ENCODE data around the gene DCTN3.
A peak's percentile ranks its signal among the peaks of the same experiment; 100 is the strongest.
"Not testable (repeated sequence)": the region's sequence is repeated elsewhere in the genome, so short reads cannot be mapped to it uniquely, and the experiment has no call there.

Gene DCTN3

DNA sequence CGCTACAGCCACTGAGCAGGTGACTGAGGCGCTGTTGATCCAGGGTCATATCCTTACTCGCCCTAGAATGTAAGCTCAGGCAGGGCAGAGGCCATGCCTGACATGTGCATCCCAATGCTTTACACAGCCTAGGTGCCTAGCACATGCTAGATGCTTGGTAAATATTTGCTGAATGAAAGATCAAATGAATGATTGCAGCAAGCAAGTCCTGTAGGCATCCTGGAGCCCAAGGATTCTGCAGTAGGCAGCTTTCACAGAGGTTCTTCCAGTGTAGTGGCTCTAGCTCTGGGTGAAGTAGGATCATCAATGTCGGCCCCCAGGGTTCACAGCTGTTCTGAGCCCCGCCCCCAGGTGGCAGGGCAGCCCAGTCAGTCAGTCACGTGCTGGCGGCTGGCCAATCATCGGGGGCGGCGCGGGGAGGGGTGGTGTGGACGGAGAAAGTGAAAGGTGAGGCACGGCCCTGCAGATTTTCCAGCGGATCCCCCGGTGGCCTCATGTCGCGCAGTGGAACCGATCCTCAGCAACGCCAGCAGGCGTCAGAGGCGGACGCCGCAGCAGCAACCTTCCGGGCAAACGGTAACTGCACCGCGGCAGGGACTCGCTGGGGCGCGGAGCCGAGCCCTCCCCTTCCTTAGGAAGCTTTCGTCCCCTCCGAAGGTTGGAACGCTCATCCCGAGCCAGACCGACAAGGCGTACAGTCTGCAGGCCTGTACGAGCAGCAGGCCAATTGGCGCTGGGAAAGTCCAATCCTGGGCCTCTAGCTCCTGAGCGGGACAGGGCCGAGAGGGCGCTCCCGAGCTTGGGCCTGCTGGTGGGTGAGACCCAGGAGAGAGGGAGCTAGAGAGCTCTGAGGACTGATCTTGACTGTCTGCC, 26.2 kb upstream of the DCTN3 start, which contains the start of gene GALT:
Gene GALT, plus strand, starts transcription at position 465 of the 873 bp plus-strand sequence. Its CDS starts 30 bp downstream, at position 495.
- DNase-seq: peak; percentile 75 to 85

DNA sequence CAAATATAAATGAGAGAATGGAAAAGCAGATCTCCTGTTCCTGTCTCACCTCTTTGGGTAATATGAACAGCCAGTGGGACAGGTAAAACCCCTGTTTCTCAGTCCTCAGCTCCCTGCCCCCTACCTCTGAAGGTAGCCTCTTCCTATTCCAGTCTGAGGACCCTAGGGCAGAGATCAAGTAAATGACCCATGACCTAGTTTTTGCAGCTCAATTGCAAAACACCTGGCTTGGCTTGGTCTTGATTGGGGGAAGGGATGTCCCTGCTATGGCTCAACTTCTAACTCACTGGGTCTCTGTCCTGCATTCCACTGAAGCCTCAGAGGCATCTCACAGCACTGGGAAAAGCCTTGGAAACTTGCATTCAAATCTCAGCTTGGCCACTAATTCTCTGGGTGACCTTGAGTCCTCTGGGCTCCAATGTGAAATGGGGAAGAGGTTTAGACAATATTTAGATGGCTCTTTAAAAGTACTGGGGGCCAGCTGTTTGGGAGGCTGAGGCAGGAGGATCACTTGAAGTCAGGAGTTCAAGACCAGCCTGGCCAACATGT, 24.5 kb upstream of the DCTN3 start:
- DNase-seq: no peak

DNA sequence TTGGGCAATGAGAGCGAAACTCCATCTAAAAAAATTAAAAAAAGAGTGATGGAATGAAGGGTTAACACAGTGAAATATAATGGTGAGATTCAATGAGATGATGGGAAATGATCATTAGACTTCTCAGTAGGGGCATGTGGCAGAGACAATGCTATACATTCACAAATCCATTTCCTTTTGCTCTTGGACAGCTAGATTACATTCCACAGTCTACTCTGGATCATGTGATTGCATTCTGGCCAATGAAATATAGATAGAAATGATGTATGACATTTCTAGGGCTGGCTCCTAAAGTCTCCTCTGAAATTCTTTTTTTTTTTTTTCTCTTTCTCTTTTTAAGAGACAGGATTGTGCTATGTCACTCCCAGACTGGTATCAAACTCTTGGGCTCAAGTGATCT, 22.4 kb upstream of the DCTN3 start:
- no peak for DNase-seq

DNA sequence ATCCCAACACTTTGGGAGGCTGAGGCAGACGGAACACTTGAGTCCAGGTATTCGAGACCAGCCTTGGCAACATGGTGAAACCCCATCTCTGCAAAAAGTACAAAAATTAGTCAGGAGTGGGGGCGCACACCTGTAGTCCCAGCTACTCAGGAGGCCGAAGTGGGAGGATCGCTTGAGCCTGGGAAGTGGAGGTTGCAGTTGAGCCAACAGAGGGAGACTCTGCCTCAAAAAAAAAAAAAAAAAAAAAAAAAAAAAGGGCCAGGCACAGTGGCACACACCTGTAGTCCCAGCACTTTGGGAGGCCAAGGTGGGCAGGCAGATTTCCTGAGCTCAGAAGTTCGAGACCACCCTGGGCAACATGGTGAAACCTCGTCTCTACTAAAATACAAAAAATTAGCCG, 19.0 kb upstream of the DCTN3 start:
- not testable (repeated sequence) for DNase-seq

DNA sequence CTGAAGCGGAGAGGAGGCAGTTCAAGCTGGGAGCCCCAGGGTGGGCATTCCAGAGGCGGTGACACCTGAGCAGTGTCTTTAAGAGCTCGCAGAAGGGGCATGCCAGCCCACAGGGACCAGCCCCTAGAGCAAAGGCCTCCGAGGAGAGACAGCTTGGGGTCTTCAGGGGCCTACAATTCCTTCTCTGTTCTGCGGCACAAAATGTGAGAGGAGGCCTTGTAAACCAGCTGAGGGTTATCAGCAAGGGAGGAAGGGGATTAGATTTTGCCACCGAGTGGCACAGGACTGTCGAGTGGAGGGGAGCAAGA, 17.8 kb upstream of the DCTN3 start:
- DNase-seq: no peak

DNA sequence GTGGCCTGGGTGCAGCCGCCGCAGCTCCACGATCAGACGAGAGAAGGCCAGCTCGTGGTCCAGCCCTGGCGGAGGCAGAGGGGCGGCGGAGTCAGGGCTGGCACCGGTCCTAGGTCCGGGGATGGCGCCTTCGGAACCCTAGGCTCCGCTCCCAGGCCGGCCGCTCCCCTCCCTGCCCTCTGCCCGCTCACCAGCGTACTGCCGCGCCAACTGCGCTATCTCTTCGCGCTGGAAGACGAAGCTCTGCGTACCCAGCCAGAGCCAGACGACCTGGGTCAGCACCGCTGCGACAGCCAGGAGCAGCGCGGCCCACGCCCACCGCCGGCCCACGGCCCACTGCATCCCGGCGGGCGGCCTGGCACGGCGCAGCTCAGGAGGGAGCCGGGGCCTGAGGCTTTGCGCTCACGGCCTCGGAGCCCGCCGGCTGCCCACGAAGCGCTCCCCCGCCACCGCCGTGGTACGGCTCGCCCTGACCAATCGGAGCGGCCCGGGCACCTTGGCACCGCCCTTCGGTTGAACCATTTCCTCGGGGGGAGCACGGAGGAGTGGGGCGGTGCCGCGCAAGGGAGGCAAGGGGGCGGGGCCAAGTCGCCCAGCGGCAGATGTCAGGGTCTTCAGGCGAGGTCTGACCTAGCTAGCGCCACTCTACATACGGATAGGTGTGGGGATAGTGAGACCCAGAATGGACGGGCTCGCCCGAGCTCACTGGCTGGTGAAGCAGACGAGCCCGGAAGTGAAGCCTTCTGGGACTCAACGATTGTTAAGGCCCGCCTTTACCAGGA, 17.3 kb upstream of the DCTN3 start, which contains the start of gene SIGMAR1:
Gene SIGMAR1, minus strand, starts transcription at position 432 of the 782 bp plus-strand sequence. Its CDS starts 90 bp downstream, at position 342.
- peak; percentile 92 for DNase-seq

DNA sequence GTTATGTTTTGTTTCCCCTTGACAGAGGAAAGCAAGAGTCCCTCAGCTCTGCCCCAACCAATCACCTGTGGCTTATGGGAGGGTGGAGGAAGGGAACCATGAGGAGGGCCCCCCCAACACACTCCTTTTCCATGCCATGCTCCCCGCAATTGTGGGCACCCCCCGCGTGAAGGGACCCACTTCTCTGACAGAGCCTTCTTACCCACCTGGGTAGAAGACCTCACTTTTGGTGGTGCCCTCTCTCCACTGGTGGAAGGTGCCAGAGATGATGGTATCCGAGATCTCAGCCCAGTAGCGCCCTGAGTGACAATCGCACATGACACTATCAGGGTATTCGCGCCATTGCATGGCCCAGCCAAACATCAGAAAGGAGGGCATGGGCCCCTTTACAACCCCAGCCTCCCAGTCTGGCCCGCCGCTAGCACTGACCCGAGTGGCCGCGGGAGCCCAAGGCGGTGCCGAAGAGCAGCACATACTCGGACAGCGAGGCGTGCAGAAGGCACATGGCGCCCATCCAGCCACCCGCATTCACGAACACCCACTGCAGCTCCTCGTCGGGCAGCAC, 16.6 kb upstream of the DCTN3 start:
- DNase-seq: peak in 1 of 2 donors; percentile 40

DNA sequence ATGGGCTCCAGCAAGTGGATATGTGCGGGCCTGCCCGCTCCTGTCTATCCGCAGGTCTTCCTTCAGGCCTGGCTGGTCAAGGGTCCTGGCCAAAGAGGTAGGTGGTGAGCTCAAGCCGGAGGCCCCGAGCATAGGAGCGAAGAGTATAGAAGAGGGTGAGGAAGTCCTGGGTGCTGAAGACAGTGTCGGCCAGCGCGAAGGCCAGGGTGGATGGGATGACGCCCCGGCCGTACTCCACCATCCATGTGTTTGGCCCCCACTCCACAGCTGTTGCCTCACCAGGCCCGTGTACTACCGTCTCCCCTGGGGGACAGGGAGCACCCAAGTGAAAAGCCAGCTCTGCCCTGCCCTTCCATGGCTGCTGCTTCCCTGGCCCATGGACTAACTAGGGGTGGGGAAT, 15.3 kb upstream of the DCTN3 start:
- DNase-seq: no peak

DNA sequence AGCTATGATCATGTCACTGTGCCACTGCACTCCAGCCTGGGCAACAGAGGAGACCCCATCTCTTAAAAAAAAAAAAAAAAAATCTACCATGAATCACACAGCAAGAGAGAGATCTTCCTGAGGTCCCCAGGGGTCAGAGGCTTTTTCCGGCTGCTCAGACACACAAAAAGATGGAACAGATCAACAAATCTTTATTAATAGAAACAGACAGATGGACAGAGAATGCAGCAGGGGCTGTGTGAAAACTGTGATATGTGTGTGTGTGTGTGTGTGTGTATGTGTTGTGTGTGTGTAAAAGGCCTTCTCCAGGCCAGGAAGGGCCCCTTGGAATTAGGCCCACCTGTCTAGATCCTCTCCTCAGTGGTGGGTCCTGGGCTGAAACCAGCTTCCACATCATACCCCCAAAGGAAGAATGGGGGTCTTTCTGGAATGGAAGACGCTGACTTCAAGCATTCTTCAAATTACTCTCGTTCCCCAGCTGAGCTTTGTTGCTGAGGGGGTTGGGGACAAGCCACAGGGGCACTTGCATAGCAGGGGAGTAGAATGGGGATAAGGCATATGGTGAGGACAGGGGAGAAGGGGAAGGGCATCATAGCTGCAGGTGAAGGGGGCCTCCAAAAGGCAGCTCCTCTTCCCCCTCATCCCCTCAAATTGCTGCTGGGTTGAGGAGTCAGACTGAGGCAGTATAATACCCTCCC, 14.4 kb upstream of the DCTN3 start:
- no peak for DNase-seq

DNA sequence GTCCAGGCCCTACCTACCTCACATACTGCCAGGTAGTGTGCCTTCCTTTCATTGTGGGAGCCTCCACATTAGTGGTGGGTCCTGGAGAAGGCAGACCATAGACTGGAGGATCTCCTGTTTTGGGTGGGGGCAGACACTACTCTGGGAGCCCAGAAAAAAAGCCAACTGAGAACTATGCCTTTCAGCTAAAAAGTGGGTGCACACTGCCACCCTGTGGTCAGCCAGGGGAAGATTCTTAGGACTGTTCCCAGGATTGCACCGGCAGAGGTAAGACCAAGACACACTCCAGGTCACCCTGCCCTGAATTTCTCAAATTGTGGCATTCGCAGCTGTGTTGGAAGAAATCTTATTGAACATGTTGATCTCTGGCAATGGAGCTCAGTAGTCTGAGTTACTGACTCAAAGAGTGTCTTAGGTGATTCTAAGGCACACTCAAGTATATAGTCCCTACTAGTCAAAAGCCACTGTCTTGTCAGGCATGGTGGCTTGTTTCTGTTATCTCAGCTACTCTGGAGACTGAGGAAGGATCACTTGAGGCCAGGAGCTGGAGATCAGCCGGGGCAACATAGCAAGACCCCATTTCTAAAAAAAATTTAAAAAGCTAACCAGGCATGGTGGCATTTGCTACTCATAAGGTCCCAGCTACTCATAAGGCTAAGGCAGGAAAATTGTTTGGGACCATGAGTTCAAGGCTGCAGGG, 13.7 kb upstream of the DCTN3 start:
- DNase-seq: peak; percentile 49 to 59

DNA sequence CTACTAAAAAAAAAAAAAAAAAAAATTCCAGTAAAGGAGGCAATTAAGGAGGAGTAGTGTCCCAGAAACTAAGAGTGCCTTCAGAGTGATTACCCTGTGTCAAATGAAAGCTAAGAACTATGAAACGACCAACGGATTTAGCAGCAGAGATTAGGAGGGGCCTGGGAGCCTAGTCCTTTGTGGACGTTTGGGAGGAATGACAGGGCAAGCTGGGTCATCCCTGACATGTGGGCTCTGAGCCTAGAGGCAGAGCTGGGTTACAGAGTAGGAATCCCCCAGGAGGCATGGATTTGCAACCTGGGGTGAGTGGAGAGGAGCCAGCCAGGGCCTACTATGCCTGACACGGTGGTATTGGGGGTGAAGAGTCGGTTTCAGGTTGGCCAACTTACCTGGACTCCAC, 12.9 kb upstream of the DCTN3 start:
- DNase-seq: no peak

DNA sequence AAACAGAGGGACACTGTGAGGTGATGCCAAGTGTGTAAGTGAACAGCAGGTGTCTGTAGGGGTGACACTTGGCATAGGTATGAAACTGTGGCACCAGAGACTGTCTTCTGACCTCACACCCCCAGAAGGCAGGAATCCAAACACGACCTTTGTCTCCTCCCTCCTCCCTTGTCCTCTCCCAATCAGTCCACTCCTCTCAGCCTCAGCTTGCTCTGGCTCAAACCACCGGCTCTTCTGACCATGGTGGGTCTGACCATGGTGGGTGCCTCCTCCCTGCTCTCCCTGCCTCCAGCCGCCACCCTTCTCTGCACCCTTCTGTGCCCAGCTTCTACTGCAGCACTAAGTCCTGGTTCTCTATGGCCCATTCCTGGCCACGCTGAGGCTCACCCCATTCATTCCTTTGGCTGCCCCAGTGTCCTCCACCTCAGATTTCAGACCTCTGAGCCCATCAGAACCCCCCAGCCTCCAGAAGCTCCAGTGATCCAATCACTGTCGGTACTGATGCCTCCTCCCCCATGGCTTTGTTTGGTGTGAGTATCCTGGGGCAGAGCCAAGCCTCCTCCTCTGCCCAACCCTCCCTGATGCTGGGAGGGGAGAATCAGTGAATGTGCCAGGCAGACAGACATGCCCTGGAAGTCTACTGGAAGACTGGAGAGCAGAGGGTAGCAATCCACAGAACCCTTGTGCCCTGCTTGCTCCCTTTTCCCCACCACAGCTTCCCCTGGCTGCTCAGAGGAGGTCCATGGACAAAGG, 10.3 kb upstream of the DCTN3 start:
- DNase-seq: no peak

DNA sequence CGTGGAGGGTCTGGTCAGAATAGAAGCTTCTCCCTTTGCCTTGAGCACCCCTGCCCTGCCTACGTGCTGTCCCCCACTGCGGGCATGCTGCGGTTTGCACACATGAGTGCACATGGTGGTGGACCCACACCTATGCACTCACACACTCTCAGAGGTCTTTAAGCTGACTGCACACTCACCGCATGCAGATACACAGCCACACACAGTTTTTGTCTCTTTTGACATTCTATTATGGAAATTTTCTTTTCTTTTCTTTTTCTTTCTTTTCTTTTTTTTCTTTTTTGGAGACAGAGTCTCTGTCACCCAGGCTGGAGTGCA, 9.2 kb upstream of the DCTN3 start:
- no peak for DNase-seq

DNA sequence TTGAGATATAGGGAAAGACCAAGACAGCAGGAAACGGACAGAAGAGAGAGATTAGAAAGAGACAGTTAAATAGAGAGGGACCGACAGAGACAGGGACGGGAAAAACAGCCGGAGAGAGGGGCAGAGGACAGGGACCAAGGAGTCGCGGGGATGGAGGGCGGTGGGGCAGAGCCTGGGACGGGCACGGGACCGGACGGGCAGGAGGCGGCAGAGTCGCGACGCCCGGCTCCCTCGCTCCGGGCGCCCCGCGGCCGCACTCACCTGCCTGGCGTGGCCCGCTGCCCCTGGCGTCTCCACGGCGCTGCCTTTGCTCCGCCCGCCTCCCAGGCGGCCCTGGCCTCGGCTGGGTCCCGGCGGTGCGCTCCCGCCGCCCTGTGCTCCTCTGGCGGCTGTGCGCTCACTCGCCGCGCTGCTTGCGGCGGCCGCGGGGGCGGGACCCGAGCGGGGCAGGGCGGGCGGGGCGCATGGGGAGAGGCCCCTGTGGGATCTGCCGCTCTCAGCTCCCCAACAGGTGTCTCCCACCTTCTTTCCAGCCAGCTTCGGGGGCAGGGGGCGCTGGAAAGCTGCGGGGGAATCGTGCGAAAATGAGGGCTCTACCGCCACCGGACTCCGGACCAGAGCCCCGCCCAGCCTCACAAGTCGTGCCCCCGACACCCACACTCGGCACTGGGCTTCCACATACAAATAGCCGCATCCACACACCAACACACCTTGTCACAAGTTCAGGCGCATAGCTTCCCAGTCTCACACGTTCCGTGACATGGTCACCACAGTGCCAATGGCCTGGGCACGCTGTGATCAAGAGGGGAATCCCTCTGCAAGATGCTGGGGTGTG, 8.6 kb upstream of the DCTN3 start, which contains the start of gene ARID3C:
Gene ARID3C, minus strand, starts transcription at position 411 of the 835 bp plus-strand sequence. CDS start 1,052 bp downstream, outside the sequence.
- DNase-seq: no peak

DNA sequence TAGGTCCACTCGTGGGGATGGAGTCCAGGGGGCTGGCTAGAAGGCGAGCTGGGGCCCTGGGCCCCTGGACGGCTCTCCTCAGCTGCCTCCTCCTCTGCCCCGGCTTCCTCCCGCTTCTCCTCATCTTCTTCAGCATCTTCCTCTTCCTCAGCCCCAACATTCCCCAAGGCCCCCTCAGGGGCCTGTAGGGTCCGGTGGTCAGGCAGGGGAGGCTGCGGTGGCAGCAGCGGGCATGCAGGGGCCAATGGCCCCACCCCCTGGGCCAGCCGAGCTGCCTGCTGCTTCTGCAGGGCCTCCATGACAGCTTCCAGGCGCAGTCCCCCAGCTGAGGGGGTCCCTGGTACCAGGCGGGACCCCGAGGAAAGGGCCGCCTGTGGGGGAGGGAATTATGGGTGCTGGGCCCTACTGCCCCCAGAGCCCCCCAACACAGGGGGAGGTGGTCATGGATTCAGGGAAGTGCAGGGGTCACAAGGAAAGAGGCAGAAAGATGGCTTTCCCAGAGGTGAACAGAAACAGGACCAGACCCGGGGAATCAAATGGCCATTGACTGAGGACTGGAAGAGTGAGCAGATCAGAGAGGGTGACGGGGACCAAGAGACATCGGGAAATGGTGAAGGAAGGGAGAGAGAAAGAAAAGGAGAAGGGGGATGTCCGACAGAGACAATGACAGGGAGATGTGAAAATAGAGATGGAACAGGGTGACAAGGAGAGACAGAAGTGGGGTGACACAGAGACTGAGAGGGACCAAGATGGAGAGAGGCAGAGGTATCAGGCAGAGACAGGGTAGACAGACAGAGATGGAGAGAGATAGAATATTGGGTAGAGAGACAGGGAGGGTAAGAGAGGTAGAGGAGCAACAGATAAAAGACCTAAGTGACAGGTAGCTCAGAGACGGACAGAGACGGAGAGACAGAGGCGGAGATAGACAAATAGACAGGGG, 7.7 kb upstream of the DCTN3 start:
- no peak for DNase-seq

DNA sequence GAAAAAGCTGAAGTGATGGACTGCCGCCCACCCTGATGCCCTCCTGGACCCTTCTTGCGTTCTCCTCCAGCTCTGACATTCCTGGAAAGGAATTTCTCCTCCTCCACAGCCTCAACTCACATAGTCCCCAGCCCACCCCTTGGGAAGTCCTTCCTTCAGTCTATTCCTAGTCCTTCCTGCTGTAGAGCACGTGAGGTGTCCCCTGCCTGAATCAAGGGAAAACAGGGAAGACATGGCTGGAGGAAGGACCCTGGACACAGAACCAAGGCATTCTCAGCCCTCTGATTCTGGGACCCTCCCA, 4.8 kb upstream of the DCTN3 start:
- no peak for DNase-seq

DNA sequence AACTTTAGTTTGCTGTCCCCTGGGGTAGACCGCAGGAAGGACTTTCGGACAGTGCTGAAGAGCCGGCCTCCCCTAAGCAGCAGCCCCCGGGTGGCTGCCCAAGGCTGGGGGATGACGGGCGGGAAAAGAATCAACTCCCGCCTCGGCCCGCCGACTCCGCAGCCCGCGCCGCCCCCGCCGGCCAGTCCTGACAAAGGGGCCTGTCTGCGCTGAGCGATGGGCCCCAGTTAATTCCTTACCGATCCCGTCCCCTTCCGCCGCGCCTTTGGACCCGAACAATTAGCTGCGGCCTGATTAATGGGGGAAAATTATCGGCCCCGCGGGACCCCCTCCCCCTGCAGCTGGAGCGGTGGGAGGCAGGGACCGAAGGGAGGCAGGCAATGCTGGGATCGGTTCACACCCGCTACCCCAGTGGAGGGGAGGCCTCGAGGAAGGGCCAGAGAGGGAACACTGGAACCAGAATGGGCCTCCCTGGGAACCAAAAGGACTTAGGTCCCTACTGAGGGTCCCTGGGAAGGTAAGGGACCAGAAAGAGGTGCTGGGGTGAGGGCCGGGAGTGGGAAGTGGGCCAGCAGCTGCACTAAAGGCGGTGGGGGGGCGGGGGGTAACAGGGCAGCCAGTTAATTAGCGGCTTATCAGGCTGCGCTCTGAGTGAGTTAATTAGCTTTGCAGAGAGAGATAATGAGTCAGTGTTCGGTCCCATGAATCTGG, 4.3 kb upstream of the DCTN3 start:
- DNase-seq: no peak

DNA sequence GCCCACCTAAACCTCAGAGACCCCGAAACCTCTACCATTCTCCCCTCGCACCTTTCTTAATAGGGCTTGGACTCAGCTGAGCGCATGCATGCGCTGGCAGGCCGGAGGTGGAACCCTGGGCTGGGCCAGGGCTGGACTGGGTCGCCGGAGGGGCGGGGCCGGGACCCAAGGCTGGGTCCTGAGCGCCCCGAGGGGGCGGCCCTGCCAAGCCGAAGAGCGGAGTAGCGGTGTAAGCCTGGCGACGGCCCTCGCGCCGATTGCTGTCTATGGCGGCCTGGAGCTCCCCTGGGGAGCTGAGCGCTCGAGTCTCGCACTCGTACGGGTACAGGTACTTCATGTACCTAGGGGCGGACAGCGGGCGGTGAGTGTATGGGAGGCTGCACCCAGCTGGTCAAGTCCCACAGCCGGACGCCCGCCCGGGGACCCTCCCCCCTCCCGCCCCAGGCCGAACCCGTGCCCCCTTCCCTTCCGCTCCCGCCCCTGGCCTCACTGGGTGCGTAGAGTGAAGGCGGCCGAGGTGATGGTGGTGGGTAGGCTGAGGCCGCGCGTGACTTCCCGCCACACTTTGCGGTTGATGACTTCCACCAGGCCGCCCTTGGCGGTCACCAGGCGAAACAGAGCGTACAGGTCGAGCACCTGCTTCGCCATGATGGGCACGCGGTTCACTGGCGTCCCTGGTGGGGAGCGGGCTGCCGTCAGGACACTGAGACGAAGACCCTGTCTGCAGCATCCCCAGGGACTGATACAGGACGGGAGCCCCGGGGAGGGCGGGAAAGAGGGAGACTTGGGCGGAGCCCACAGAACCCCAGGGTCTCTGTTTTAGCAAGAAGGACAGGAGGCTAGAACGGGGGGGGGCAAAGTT, 3.3 kb upstream of the DCTN3 start:
- DNase-seq: no peak
